ENCODE measurements around the gene RSPH9.

RSPH9 gene

DNA sequence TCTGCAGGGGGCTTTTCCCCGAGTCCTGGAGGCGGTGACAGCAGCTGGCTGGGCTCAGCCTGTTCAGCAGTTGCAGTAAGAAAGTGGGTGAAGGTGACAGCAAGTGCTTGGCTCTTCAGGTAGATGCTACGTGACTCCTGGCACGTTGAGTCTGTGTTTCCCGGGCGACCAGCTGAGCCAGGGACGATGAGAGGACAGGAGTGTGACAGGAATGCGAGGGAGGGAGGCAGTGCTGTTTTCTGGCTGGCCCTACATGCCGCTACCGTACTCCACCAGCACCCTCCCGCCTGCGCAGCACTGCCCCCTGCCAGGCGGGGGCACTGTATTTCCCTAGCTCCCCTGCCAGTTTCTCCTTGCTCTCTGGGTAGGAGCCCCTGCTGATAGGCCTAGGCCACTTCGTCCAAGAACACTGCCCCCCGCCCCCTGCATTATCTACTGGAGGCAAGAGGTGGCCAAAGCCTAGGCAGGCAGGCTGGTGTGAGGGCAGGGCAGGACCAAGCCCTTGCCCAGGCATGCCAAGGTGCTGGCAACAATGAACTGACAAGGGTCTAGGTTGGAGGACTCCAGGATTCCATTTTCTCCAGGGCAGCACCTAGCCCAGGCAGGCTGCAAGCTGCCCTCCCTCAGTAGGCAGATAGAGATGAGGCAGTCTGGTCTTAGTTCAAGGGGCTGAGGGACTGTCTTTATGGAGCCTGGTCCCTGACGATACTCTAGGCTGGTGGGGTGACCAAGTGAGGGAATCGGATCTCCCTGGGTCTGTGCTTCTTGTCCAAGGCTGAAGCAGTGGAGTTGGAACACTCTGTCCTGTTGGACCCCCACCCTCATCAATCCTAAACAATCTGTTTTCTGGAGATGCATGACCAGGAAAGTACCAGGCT, 23.6 kb downstream of the RSPH9 start:
- no peak for DNase-seq (ENCODE audit: low read depth)

GRCh38 chr6:43669050-43669921, 24.4 kb downstream of the RSPH9 start:
- DNase-seq (ENCODE audit: low read depth), result no peak

- DNase-seq (ENCODE audit: low read depth), result no peak
Measured at GRCh38 chr6:43669922-43670622, 25.2 kb downstream of the RSPH9 start.

GRCh38 chr6:43670623-43670986, 25.8 kb downstream of the RSPH9 start:
- DNase-seq (ENCODE audit: low read depth), result no peak

DNA sequence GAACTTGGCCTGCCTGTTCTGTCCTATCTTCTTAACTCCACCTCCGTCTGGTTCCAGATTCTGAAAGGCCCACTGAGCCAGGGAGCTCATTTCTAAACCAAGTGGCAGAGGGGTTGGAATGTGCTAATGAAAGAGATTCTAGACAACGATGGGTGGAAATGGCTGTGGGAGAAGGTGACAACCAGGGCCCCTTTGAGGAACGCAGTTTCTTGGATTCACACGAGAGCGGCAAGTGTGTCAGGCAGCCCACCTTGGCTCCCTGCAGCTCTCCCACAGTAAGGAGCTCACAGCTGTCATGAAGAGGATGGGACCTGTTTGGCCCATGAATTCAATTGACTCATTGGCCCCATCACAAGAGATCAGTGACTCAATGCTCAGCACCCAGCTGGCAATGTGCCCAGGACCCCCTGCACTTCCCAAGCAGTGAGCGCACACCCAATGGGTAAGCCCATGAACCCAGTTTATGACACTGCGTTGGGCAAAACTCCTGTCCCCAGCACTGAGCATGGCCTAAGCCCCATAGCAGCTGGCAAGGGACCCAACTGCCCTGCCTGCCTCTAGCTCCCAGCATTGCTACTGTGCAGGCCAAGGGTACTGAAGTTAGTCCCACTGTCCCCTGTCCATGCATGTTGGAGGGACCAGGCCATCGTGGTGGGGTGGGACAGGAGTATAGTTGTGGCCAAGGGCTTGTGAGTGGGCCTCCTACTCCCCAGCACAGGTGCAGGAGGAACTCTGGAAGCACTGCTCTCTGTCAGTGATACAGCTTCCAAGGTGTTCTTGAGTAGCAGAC, 26.4 kb downstream of the RSPH9 start:
- no peak for DNase-seq (ENCODE audit: low read depth)

- no peak for DNase-seq (ENCODE audit: low read depth)
Measured at GRCh38 chr6:43671801-43672690, 27.2 kb downstream of the RSPH9 start.

DNA sequence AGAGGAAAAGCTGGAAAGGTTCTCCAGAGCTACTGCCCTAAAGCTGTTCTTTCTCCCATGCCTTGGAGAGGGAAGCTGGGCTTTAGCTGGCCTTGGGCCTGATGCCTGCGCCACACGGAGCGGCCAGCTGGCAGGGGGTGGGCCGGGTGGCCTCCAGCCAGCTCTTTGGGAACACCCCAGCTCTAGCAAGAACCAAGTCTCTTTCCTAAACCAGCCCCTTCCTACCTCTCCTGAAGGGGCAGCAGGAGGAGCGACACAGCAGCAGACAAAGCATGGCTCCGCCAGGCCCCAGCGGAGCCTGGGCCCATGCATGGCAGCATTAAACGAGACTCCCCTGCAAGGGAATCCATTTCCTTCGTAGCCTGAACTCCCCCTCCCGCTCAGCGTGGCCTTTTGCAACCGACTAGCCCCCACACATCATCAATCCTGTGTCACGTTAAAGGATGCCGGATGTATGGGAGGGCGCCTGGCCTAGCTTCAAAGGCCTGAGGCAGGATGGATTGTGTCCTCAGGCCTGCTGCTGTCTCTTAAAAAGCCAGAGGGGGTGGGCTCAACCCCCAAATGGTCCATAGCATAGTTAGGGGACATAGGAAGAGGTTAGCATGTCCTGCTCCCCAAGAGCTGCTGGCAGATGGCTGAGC, 28.7 kb downstream of the RSPH9 start:
- DNase-seq (ENCODE audit: low read depth), result no peak

GRCh38 chr6:43674291-43674690, 29.5 kb downstream of the RSPH9 start:
- no peak for DNase-seq (ENCODE audit: low read depth)

DNA sequence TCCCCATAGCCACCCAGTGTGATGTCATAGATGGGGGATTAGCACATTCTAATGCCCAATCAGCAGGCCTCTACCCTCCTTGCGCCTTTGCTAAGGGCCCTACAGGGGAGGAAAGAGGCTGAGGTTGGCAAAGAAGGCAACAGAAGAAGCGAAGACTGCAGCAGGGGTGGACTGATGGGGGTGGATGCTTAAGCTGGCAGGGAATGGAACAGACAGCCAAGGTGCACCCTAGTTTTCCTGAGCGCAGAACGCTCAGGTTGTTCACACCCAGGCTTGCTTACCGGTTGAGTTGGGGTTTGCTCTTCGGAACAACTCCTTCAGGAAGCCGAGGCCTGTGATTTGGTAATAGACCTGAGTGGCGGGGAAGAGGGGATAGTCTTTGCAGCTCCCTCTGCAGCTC, 30.1 kb downstream of the RSPH9 start:
- DNase-seq (ENCODE audit: low read depth), result no peak

DNA sequence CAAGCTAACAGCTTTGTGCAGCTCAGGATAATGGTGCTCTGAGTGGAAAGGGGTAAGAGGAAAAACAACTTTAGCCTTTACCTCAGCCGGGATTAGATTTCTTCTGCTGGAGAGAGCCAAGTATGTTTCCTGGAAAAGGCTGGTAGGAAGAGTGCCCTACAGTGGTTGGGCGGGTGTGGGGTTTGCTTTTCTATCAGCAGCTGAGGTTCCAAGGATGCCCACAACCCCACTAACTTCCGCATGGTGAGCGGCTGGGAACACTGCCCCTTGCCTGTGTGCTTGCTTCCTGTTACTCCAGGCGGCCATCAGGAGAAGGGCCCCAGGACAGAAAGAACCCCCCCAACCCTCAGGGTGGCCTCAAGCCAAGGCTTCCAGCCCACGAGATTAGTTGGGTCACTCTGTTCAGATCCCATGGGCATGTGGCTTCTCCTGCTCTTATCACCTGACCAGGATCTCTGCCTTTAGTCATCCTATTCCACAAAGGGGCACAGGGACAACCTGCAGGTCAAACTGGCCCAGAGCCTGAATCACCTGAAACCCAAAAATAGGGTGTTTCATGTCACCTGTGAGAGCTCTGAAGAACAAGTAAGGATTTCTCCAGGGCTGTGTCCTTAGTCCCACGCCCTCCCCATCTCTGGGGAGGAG, 32.2 kb downstream of the RSPH9 start:
- no peak for DNase-seq (ENCODE audit: low read depth)

- DNase-seq (ENCODE audit: low read depth), result no peak
Measured at GRCh38 chr6:43677759-43678158, 32.9 kb downstream of the RSPH9 start.

DNA sequence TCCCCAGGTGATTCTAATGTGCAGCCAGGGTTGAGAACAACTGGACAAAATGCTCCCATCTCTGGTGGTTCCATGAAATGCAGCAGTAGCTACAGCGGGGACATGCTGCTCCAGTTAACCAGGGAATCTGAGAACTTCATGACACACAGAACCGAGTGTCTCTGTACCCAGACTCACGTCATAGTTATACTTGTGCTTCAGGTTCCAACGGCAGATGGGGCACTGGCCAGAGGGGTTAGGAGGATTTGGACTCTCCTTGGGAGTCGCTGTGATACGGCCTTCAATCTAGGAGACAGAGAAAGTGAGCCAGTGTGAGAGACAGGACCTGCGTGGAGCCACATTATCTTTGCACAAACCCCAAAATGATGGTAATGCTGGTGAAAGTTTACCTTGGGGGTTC, 33.5 kb downstream of the RSPH9 start:
- no peak for DNase-seq (ENCODE audit: low read depth)

DNA sequence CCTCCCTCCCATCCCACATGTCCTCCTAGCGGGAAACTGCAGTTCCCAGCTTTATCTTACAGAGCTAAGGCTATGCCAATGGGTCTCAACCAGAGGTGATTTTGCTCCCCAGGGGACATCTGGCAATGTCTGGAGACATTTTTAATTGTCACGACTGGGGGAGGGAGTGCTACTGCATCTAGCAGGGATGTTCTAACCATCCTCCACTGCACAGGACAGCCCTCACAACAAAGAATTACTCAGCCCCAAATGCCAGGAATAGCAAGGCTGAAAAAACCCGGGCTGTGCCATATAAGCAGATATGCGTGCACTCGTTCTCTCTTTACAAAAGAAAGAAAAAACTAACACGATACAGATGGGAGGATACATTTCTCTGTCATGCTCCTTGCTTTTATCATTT, 34.2 kb downstream of the RSPH9 start:
- no peak for DNase-seq (ENCODE audit: low read depth)

GRCh38 chr6:43680308-43681200, 35.7 kb downstream of the RSPH9 start:
- DNase-seq (ENCODE audit: low read depth), result no peak

GRCh38 chr6:43681303-43681702, 36.5 kb downstream of the RSPH9 start:
- no peak for DNase-seq (ENCODE audit: low read depth)

- DNase-seq (ENCODE audit: low read depth), result no peak
Measured at GRCh38 chr6:43682724-43683429, 38.0 kb downstream of the RSPH9 start.

DNA sequence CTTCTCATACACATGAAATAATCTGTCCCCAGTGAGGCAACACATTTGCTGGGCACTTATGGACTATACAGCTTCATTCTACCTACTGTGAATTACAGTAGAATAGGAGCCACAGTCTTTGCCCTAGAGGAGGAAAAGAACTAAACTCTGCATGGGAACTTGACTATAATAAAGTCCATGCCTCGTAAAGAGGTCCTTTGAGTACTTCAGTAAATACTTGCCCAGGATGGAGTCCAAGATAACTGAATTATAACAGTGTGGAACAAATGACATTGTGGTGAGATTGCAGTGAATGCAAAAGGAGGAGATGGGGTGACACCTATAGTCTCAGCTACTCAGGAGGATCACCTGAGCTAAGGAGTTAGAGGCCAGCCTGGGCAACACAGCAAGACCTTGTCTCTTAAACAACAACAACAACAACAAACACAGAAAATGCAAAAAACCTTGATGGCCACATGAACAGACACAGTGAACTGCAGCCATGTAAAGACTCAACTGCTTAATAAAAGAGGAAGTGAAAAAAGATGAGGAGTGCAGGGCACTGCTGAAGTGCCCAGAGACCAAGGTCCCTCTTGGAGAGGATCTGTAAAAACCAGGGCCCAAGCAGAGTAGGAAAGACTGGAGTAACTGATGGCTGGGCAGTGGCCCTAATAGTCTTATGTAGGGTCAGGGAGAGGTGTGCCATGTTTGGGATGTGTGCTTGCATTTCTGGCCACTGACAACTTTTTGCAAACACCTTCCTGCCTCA, 39.0 kb downstream of the RSPH9 start:
- DNase-seq (ENCODE audit: low read depth), result no peak
